GM18909 (cell line): Measurements from ENCODE around the gene ZNF248.

Experiments
- ATAC-seq: cut with Tn5 transposase; IDR thresholded peaks from one replicate; pipeline ENCODE4 v1.9.1; 2021; ENCODE audit warnings: mild to moderate bottlenecking; ENCODE audit not compliant: unreplicated experiment, poor library complexity

Gene ZNF248

DNA sequence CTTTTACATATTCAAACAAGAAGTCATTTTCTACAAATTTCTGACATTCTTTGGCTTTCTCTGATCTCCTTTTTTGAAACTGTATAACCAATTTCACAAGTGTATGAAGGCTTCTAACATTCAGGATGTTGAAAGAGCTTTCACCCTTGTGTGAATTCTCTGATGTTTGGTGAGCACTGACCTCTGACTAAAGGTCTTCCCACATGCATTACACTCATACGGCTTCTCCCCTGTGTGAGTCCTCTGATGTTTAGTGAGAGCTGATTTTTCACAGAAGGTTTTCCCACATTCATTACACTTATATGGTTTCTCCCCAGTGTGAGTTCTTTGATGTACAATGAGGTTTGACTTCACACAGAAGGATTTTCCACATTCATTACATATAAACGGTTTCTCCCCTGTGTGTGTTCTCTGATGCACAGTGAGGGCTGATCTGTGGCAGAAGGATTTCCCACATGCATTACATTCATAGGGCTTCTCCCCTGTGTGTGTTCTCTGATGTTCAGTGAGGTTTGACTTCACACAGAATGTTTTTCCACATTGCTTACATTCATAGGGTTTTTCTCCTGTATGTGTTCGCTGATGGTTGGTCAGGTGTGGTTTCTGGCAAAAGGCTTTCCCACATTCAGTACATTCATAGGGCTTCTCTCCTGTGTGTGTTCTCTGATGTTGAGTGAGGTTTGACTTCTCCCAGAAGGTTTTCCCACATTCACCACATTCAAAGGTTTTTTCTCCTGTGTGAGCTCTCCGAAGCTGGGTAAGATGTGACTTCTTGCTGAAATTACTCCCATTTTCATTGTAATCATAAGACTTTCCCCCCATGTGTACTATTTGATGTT is 25.7 kb downstream of the ZNF248 start:
- ATAC-seq: no peak

DNA sequence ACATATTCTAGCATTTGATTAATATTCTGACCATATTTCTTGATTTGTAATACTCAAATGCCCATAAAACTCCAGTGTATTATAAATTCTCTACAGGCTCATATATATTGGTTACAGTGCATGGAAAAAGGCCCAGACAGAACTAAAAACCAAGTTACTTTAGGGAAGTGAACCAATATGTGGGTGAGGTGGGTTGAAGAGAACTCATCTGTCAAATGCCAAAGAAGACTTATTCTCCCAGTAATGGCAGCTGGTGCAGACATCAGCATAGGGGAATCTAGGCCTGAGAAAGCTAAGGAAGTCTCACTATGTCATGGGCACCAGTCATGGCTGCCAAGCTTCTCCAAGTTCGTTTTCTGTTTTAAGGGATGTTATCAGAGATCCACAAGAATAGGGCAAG is 30.6 kb downstream of the ZNF248 start:
- ATAC-seq: no peak

DNA sequence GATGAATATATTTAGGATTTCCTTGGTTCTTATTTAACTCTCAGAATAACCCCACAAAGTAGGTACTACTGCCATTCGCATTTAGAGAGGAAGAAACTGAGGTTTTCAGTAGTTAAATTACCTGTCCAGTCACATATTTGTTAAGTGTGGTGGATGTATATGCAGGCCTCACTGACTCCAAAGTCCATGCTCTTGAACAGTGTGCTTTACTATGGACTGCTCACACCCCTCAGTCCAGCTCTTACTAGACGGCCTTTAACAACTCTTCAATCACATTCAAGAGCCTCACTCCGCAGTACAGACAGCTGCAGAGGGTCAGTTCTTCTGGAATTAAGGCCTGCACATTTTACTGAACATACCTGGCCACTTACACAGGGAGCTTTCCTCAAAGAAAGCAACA is 36.2 kb downstream of the ZNF248 start:
- no peak for ATAC-seq

DNA sequence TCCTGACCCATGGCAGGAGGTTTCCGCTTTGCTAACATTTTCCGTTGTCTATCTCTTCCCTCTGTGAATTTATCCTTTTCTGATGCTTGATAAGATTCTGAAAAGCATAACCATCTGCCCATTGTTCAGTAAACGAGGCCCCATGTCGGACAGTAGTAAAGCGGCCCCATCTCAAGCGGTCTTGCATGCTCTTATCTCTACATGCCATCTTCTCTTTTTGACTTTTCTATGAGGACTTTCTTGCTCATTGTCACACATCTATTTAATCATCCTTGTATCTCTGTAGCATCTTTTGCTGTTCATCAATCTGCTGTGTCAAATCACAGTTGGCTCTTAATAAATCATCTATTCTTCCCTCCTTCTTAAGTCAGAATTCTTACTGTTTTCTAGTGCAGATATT is 37.6 kb downstream of the ZNF248 start:
- ATAC-seq: no peak

DNA sequence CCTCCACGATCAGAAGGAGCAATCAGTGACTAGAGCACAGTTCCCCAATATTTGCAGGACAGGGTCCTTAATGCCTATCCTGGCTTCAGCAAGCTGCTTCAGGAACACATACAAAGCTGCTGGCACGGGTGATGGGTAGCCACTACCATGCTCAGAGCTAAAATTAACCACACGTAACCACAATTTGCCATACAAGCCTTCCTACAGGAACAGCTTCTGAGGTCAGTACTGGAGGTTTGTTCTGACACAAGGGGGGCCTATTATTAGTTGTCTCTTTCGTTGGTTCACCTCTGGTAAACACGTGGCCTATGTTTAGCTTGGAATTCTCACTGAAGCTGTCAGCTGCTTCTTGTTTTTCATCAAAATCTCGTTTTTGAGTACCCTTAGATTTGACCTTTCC is 41.1 kb downstream of the ZNF248 start:
- no peak for ATAC-seq

DNA sequence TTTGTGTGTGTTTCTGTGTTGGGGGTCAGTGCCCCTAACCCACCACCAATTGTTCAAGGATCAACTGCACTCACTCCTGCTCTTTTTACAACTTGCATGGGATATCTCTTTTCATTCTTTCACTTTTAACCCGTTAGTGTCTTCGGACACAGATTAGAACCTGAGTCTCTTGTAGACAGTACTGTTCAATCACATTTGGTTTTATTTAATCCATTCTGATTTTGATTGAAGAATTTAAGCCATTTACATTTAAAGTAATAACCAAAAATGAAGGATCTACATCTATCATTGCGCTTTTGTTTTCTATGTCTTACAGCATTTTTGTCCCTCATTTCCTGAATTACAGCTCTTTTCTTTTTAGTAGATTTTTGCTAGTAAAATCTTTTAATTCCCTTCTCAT is 43.6 kb downstream of the ZNF248 start:
- ATAC-seq: no peak

DNA sequence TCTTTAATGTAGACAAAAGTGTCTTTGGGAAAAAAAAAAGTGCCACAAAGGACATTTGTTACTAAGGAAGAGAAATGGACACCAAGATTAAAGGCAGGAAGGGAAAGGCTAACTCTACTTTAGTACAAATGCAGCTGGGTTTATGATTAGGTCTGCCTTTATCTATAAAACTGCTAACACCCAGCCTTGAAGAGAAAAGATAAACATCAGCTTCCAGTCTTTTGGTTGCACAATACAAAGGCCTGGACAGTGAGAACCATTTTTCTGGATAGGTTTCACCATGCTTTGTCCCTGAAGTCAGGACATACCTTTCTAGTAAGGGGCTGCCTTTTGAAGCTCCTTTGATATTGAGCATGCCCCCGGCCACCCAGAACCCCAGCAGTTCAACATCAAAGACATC is 45.1 kb downstream of the ZNF248 start:
- no peak for ATAC-seq

DNA sequence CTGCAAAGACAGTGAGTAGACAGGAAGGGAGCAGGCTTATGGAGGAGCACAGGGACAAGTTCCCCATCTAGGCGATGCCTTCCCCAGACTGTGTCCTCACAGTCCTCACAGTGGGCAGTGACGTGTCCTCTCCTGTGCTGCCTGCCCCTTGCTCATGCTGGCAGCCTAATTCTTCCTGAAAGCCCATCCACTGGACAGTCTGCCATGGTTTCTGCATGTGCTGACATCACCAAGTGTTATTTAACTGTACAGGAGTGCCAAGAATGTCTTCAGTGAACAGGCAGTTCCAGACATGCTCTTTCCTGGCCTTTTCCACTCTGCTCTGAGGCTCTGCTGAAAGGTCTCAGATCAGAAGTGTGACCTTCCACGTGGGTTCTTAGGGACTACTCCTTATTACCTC is 54.1 kb downstream of the ZNF248 start:
- ATAC-seq: no peak

DNA sequence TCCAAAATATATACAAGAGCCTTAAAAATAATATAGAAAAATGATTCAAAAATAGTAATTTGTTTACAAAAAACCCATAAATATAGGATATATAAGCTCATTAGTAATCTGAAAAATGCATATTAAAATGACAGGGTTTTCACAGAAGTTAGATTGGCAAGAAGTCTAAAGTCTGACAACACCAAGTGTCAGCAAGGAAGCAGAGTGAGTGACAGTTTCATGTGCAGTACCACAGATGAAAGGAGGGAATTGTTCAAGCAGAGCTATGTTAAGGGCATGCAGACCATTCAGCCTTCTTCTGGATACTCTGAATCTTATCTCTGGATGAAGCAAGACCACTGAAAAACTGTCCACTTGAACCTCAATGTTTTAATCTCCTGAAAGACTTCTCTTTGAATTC is 55.9 kb downstream of the ZNF248 start:
- no peak for ATAC-seq

DNA sequence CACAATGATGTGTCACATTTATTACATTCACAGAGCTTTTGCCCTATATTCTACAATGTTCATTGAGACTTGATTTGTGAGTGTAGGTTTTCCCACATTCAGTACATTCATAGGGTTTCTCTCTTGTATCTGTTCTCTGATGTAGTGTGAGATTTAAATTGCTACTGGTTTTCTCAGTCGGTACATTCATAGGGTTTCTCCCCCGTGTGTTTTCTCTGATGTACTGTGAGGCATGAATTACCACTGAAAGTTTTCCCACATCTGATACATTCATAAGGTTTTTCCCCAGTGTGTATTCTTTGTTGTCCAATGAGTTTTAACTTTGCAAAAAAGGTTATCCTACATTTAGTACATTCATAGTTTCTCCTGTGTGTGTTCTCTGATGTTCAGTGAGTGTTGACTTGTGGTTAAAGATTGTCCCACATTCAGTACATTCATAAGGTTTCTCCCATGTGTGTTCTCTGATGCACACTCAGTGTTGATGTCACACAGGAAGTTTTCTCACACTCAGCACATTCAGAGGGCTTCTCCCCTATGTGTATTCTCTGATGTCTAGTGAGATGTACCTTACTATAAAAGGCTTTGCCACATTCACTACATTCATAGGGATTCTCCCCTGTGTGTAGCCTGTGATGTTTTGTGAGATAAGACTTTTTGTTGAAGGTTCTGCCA is 63.0 kb downstream of the ZNF248 start:
- no peak for ATAC-seq

DNA sequence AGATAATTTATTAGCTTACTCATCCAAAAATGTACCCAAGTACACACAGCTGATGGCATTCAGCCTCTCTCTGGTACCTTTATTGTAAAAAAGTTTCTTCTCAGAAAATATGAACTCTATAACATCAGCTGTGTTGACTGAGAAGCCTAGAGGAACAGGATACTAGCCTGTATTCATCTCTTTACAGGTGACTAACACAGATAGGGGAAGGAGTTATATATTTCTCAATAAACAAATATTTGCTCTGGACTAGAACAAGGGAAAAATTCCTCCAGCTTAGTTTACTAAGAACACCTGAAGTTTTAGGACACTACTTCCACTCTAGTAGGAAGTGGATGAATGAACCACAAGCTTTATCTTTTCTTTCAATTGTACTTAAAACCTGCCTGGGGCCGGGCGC is 67.8 kb downstream of the ZNF248 start:
- no peak for ATAC-seq

DNA sequence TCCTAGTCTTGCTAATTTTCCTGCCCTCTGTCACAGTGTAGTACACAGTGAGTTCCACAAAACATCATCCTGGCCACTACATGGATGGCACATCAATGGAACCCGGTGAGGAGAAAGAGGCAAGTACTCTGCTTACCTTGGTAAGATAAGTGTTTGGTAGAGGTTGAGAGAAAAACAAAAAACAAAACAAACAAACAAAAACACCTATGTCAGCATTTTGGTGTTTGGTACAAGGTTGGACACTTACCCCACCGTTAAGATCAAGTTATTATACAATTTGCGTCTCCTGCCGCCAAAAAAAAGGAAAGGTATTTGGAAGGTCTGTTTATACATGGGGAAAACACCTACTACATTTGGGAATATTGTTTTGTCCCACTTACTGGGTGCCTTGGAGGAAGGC is 72.7 kb downstream of the ZNF248 start:
- no peak for ATAC-seq

DNA sequence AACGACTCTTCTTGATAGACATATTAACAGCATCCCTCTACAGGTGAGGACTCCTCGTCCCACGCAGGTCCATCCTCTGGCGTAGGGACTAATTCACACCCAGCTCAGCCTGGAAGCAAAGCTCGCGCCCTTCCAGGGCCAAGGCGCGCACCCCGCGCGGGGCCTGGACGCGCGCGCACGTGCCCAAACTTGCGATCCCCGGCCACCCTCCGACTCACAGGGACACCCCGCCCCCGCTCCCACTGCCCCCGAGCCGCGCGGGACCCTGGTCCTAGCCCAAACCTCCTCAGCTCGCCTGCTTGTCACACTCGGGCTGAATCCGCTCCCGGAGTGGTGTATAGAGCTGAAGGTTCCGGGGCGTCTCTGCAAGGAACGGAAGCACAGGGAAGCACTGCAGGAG is 76.9 kb downstream of the ZNF248 start:
- no peak for ATAC-seq

DNA sequence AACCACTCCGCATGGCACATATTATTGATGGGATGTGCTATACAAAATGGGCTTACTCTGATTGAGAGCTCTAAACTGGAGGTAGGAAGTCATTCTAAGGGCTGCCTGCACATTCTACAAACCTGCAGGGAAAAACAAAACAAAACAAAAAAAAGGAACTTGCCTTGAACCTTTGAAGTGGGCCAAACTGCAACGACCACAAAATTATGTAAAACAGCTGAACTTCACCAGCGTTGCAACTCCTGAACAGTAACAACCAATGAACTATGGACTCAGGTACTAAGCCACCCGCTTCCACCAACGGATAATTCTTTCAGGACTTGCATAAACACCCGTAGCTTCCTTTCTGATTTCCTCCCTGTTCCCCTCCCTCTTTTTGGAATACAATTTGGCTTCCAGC is 80.4 kb downstream of the ZNF248 start:
- ATAC-seq: no peak

DNA sequence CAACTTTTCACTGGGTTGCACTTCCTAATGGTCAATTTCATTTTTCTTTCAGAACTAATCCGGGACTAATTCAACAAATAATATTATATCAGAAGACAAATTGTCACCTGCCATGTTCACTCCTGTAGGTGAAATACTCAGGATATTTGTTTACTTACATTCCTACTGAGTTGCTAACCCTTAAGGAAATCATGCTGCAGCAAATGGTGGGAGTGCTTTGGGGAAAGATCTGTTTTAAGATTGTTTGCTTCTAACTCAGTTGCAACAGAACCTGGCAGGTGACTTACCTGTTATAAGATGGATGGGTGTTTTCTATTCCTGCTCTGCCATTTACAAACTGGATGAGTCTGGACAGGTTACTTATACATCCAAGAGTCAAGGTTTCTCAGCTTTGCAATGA is 81.8 kb downstream of the ZNF248 start:
- no peak for ATAC-seq

DNA sequence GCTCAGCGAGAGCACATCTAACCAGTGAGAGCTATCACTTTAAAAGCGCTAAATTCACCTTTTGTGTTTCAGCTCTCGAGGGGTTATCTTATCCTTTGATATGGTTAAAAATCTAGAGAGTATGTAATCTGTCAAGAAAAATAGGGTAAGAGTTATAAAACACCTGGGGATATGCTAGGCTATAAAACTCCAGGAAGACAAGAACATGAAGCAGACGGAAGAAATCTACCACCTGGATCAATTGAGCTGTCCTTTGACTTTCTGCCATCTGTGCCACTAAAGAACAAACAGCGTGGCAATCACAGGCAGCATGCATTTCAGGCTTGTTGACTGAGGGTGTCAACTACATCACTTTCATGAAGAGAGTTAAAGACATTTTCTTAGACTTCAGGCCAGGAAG is 83.1 kb downstream of the ZNF248 start:
- ATAC-seq: no peak

DNA sequence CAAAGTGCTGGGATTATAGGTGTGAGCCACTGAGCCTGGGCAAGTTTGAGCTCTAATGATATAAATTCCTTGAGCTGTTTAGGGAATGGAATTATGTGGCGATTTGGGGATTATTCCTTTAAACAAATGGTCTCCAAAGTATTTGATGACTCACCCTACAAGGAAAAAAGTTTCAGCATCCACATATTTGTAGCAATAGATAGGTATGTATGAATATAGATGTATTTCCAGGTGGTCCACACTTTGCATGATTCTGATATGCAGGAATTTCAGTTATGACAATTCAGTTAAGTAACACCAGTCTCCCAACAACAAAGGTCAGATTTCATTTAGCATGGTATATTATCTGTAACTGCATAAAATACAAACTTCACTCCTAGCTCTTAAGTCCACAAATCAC is 92.2 kb downstream of the ZNF248 start:
- no peak for ATAC-seq

DNA sequence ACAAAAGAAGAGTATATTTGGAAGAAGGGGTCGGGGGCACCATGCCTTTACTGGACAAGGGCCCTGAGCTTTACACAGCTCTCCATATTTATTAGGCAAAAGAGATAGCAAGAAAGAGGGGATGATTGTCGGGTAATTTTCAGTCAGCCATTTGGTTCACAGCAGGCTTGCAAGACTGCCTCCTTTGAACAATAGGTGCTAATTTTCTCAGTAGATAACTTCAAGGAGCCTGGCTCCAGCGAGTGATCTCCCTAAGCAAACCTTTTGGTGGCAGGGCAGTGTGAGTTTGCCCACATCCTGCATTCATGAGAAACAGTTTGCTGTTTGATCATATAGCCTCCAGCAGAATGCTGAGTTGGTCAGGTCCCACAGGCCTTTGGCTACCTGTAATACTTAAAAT is 94.3 kb downstream of the ZNF248 start:
- no peak for ATAC-seq

DNA sequence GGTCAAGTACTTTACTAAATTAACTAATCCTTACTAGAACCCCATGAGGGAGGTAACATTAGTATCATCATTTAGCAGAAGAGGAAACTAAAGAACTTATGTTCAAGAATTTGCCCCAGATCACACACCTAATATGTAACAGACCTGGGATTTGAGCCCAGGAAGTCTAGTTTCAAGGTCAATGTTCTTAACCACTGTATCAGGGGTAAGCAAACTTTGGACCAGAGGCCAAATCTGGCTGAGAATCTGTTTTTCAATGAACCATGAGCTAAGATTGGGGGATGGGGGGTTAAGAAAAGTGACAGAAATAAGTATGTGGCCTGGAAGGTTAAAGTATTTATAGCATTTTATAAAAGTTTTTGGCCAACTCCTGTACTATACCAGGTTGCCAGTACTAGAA is 95.1 kb downstream of the ZNF248 start:
- ATAC-seq: no peak

DNA sequence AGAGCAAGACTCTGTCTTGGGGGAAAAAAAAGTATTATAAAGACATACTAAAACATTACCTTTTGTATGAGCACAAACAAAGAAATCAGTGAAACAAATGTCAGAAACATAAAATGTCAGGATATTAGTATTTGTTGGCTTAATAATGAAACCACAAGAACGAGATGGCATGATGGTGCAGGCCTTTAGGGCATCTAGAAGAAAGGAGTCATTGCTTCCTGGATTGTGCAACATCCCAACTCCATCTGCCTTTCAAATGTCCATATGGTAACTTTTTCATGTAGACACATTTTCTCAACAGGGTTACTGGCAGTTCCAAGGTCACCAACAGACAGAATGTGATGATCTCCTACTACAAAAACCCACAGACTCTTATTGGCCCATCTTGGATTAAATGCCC is 96.6 kb downstream of the ZNF248 start:
- ATAC-seq: no peak

DNA sequence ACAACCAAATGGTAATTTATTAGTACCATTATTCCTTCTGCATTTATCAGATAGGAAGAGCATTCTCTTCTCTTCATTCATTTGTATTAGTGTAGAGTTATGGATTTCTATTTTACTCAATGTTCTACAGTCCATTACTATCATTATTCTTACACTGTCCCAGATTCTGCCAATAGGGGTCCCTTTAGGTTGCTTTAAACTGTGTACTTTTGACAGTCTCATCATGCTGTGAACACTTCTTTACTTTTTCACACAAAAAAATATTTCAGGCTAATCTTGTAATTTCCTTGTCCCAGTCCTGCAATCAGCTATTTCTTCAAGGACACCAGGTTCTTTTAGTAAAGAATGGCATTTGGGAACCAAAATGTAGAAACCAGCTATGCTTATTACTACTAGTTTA is 99.3 kb downstream of the ZNF248 start:
- no peak for ATAC-seq
